Spinal cord (tissue), 10 donors: Measurements from ENCODE around the gene UBE2V1. TPM values are rescaled to one million over a fixed set of nuclear protein-coding genes. Genes with fewer than 3 reads are reported as not detected.
"Not testable (repeated sequence)": the region's sequence is repeated elsewhere in the genome, so short reads cannot be mapped to it uniquely, and the experiment has no call there.

Source experiments
- DNase-seq, 6 donors: peaks; one replicate each; pipeline versions ENCODE4 v3.0.0 to v3.0.0-alpha.2; 2013 to 2015; ENCODE audit warnings: low spot score in 6 of 6, low read depth in 4 of 6
- H3K27ac ChIP-seq: one replicate; pipeline ENCODE4 v1.5.1; 2013; ENCODE audit warnings: low read depth, low read length, control low read depth
- H3K27me3 ChIP-seq: one replicate; pipeline ENCODE4 v1.6.1; 2013; ENCODE audit warnings: low read length; ENCODE audit not compliant: control insufficient read depth, insufficient read depth
- H3K36me3 ChIP-seq: one replicate; pipeline ENCODE4 v1.6.1; 2013; ENCODE audit warnings: low read length; ENCODE audit not compliant: control insufficient read depth, insufficient read depth
- H3K4me1 ChIP-seq: one replicate; pipeline ENCODE4 v1.6.1; 2013; ENCODE audit warnings: low read length; ENCODE audit not compliant: control insufficient read depth, insufficient read depth
- H3K4me3 ChIP-seq: one replicate; pipeline ENCODE4 v1.5.1; 2013; ENCODE audit warnings: low read depth, low read length, control low read depth
- H3K9me3 ChIP-seq: one replicate; pipeline ENCODE4 v1.6.1; 2013; ENCODE audit warnings: low read length; ENCODE audit not compliant: control insufficient read depth, insufficient read depth
- WGBS: methylation state at CpG from one replicate; pipeline ENCODE4 v1.1.5; 2013; ENCODE audit warnings: missing lambda C conversion rate; ENCODE audit not compliant: insufficient coverage; 5-methylcytosine and 5-hydroxymethylcytosine counted together
- polyA plus RNA-seq, 2 donors: library from polyadenylated mRNA; unstranded; fragments of 120-200 nt; gene quantifications; one replicate each; pipeline ENCODE4 v1.2.1, GENCODE V29; 2013; ENCODE audit not compliant: insufficient read length in 2 of 2
- total RNA-seq, 2 donors: library from RNA; depleted of rRNA in 1 of 2; stranded (reverse); fragments of 120-200 nt in 1 of 2; fragments of >200 nt in 1 of 2; gene quantifications; one replicate each; pipeline versions ENCODE4 v1.2.3 to v1.2.4, GENCODE V29; 2013 to 2014
- donor health status: healthy.

UBE2V1 gene
- total and polyA plus RNA-seq, 4 donors = 47.8 to 174 (median 111) TPM

GRCh38 chr20:50138479-50139393, 25.8 kb upstream of the UBE2V1 start:
- peak overlapping the region; percentile 40 for H3K27ac ChIP-seq
- no peaks in the 10 kb centered on the region for H3K27me3 ChIP-seq
- 54% methylated on average over 22 of the region's 29 CpGs for WGBS
- H3K36me3 ChIP-seq = peaks cover 73% of the 10 kb centered on the region
- peak in 2 of 6 donors; percentile 31 to 72 for DNase-seq
- no peak overlapping the region for H3K4me3 ChIP-seq
- H3K4me1 ChIP-seq = peaks cover 17% of the 10 kb centered on the region
- H3K9me3 ChIP-seq = no peaks in the 10 kb centered on the region

DNA sequence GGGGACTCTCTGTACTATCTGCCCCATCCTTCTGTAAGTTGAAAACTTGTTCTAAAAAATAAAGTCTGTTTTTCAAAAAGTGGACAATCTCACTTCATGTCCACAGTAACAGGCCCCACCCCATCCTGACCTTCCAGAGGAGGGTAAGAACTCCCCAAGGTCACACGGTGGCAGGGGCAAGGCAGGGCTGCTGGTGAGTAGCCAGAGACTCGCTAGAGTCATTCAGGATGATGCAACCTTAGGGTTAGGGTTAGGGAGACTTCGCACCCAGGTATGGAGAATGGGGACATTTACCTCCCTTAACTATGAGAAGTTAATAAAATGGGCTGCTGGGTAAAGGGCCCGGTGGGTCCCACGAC, 25.1 kb upstream of the UBE2V1 start:
- no peaks in the 10 kb centered on the region for H3K27me3 ChIP-seq
- H3K27ac ChIP-seq = no peak overlapping the region
- peaks cover 18% of the 10 kb centered on the region for H3K4me1 ChIP-seq
- no peaks in the 10 kb centered on the region for H3K9me3 ChIP-seq
- H3K4me3 ChIP-seq = no peak overlapping the region
- WGBS = 83% methylated on average over 2 of the region's 5 CpGs
- DNase-seq = no peak
- peaks cover 74% of the 10 kb centered on the region for H3K36me3 ChIP-seq

- not testable (repeated sequence) for H3K9me3 ChIP-seq, H3K27ac ChIP-seq, H3K4me3 ChIP-seq, H3K27me3 ChIP-seq
- peaks cover 74% of the 10 kb centered on the region for H3K36me3 ChIP-seq
- DNase-seq = peak in 1 of 6 donors; percentile 9
- 88% methylated on average over 5 of the region's 13 CpGs for WGBS
- H3K4me1 ChIP-seq = peaks cover 20% of the 10 kb centered on the region
Measured at GRCh38 chr20:50137702-50138101, 24.8 kb upstream of the UBE2V1 start.

GRCh38 chr20:50136822-50137599, 24.1 kb upstream of the UBE2V1 start:
- peaks cover 68% of the 10 kb centered on the region for H3K36me3 ChIP-seq
- peaks cover 20% of the 10 kb centered on the region for H3K4me1 ChIP-seq
- no peak overlapping the region for H3K27ac ChIP-seq
- H3K9me3 ChIP-seq = no peaks in the 10 kb centered on the region
- H3K4me3 ChIP-seq = no peak overlapping the region
- no peaks in the 10 kb centered on the region for H3K27me3 ChIP-seq
- no peak for DNase-seq
- 91% methylated on average over 5 of the region's 15 CpGs for WGBS

DNA sequence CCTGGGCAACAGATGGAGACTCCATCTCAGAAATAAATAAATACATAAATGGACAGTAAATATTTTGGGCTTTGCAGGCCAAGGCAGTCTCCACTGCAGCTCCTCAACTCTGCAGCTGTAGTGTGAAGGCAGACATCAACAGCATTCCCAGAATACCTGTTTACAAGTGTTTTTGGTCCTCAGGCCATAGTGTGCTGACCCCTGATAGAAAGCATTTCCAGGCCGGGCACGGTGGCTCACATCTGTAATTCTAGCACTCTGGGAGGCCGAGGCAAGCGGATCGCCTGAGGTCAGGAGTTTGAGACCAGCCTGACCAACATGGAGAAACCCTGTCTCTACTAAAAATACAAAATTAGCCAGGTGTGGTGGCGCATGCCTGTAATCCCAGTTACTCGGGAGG, 22.2 kb upstream of the UBE2V1 start:
- H3K27ac ChIP-seq, DNase-seq, H3K9me3 ChIP-seq, H3K4me3 ChIP-seq, H3K27me3 ChIP-seq: not testable (repeated sequence)
- 87% methylated on average over 3 of the region's 7 CpGs for WGBS
- Histone ChIP-seq H3K4me1 (peaks cover 20% of the 10 kb centered on the region), H3K36me3 (peaks cover 56% of the 10 kb centered on the region)

DNA sequence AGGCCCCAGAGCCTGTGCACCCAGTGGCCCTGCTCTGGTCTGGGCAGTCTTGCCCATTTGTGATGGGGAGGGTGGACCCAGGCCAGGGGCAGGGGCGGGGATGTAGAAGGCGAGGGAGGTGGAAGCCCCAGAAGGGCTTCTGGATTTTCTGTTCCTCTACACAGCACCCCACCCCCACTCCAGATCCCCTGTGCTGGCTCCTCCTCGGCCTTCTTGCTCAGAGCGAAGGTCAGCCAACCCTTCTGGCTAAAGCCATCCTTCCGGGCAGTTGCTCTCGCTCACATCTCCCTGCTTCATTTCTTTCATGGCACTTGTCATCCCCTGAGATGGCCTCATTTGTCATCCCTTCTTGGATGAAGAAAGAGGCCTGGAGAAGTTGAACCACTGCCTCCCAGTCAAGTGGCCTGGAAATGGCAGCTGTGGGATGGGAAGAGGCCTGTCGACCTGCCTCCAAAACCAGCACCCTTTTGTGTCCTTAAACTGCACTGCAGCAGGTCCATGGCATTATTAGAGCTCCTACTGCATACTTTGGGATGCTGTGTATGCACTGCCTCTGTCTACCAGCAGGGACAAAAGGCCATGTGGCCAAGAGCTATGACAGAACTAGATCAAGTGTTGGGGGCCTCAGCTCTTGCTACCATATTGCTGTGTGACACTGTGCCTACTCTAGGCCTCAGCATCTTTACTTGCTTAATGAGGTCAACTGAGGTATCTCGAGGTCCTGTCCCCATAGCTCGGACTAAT, 20.7 kb upstream of the UBE2V1 start:
- Histone ChIP-seq H3K4me3 (no peak overlapping the region), H3K9me3 (no peaks in the 10 kb centered on the region), H3K27ac (no peak overlapping the region), H3K27me3 (no peaks in the 10 kb centered on the region), H3K36me3 (peaks cover 58% of the 10 kb centered on the region), H3K4me1 (peaks cover 11% of the 10 kb centered on the region)
- DNase-seq = no peak
- WGBS = 93% methylated on average over 6 of the region's 9 CpGs

- H3K4me1 ChIP-seq = peaks cover 5% of the 10 kb centered on the region
- no peak overlapping the region for H3K4me3 ChIP-seq
- H3K27ac ChIP-seq = no peak overlapping the region
- H3K36me3 ChIP-seq = peaks cover 58% of the 10 kb centered on the region
- no peaks in the 10 kb centered on the region for H3K9me3 ChIP-seq
- H3K27me3 ChIP-seq = no peaks in the 10 kb centered on the region
- no peak for DNase-seq
- WGBS = 92% methylated on average over 6 of the region's 6 CpGs
Measured at GRCh38 chr20:50133041-50133440, 20.1 kb upstream of the UBE2V1 start.

DNA sequence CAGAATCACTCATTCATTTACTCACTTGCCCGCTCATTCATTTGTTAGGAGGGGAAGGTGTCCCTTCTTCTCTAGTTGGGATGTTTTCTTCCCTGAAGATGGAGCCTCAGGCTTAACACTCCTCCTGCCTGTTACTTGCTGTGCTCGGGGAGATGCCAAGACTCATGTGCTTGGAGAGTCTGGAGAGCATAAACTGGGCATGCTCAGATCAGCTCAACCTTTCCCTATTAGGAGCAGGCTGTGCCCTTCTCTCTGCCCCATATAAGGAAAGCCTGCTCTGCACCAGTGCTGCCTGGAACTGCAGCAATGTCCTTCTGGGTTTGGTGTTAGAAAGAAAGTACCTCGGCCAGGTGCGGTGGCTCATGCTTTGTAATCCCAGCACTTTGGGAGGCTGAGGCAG, 18.0 kb upstream of the UBE2V1 start:
- H3K4me3 ChIP-seq = no peak overlapping the region
- DNase-seq = no peak
- peaks cover 4% of the 10 kb centered on the region for H3K4me1 ChIP-seq
- WGBS = 93% methylated on average over 2 of the region's 4 CpGs
- no peaks in the 10 kb centered on the region for H3K27me3 ChIP-seq
- peaks cover 64% of the 10 kb centered on the region for H3K36me3 ChIP-seq
- H3K27ac ChIP-seq = no peak overlapping the region
- no peaks in the 10 kb centered on the region for H3K9me3 ChIP-seq

GRCh38 chr20:50130356-50130723, 17.4 kb upstream of the UBE2V1 start:
- DNase-seq = no peak
- WGBS = no CpG with 5 or more reads among the region's 1 CpG
- H3K27me3 ChIP-seq = no peaks in the 10 kb centered on the region
- H3K9me3 ChIP-seq = no peaks in the 10 kb centered on the region
- H3K4me3 ChIP-seq = no peak overlapping the region
- peaks cover 4% of the 10 kb centered on the region for H3K4me1 ChIP-seq
- H3K36me3 ChIP-seq = peaks cover 69% of the 10 kb centered on the region
- H3K27ac ChIP-seq = no peak overlapping the region
